ENCODE data around the gene ZNF438.

DNA sequence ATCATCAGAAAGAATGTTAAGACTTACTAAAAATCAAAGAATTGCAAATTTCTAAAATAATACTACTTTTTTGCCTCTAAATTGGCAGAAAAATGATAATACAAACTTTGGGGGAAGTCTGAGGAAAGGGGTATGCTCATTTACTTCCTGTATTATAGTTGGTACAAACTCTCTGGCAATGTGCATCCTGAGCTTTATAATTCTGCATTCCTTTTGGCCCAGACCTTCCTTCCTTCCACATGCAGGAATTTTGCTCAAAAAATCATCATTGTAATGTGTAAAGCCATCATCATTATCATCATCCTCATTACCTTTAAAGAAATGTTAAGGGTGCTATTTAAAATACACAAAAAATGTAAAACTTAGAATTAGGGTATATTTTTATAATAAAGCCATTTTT lies 148.5 kb downstream of the ZNF438 start:
- TF ChIP-seq, protein P1, sequence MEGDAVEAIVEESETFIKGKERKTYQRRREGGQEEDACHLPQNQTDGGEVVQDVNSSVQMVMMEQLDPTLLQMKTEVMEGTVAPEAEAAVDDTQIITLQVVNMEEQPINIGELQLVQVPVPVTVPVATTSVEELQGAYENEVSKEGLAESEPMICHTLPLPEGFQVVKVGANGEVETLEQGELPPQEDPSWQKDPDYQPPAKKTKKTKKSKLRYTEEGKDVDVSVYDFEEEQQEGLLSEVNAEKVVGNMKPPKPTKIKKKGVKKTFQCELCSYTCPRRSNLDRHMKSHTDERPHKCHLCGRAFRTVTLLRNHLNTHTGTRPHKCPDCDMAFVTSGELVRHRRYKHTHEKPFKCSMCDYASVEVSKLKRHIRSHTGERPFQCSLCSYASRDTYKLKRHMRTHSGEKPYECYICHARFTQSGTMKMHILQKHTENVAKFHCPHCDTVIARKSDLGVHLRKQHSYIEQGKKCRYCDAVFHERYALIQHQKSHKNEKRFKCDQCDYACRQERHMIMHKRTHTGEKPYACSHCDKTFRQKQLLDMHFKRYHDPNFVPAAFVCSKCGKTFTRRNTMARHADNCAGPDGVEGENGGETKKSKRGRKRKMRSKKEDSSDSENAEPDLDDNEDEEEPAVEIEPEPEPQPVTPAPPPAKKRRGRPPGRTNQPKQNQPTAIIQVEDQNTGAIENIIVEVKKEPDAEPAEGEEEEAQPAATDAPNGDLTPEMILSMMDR (IDR thresholded peaks at IDR 0.05): no peak
- TF ChIP-seq POLR2A (IDR thresholded peaks at IDR 0.05): no peak
